Gastrocnemius medialis (tissue), 4 donors: ENCODE measurements around the gene SOWAHA. TPM values are rescaled to one million over a fixed set of nuclear protein-coding genes. Genes with fewer than 3 reads are reported as not detected.

Source experiments
- ATAC-seq, 2 donors: fragments of 150-250 bp; one replicate each; pipeline ENCODE4 v1.9.1; 2016
- DNase-seq, 2 donors: peaks; one replicate each; pipeline ENCODE4 v3.0.0-alpha.2; 2019
- H3K27ac ChIP-seq, 4 donors: fragments of 200-600 bp; sonication (generic); 1 replicate in 1 of 4; 2 replicates in 3 of 4; pipeline ENCODE4 v1.5.1; 2016 to 2018; ENCODE audit warnings: mild to moderate bottlenecking in 2 of 4, moderate library complexity in 1 of 4
- H3K27me3 ChIP-seq, 3 donors: fragments of 200-600 bp; sonication (generic) in 2 of 3; 1 replicate in 1 of 3; 2 replicates in 2 of 3; pipeline versions ENCODE4 v1.5.1 to v1.6.0; 2016 to 2019; ENCODE audit warnings: mild to moderate bottlenecking in 1 of 3, moderate library complexity in 1 of 3
- H3K36me3 ChIP-seq, 2 donors: fragments of 200-600 bp; sonication (generic) in 1 of 2; one replicate each; pipeline ENCODE4 v1.5.1; 2017 to 2018
- H3K4me1 ChIP-seq, 2 donors: fragments of 200-600 bp; sonication (generic) in 1 of 2; one replicate each; pipeline ENCODE4 v1.5.1; 2016 to 2017; ENCODE audit warnings: mild to moderate bottlenecking in 2 of 2
- H3K4me3 ChIP-seq, 4 donors: fragments of 200-600 bp; sonication (generic) in 3 of 4; 1 replicate in 1 of 4; 2 replicates in 3 of 4; pipeline ENCODE4 v1.5.1; 2016 to 2019; ENCODE audit warnings: mild to moderate bottlenecking in 2 of 4
- H3K9me3 ChIP-seq, 3 donors: fragments of 200-600 bp; sonication (generic) in 2 of 3; 1 replicate in 1 of 3; 2 replicates in 2 of 3; pipeline ENCODE4 v1.5.1; 2016 to 2019
- CTCF ChIP-seq, 5 experiments: fragments of 450-650 bp in 3 of 5; fragments of 200-600 bp in 2 of 5; sonication (generic) in 2 of 5; IDR thresholded peaks in 4 of 5; conservative IDR thresholded peaks in 1 of 5; 1 replicate in 4 of 5; 2 replicates in 1 of 5; pipeline ENCODE4 v1.5.1; 2016 to 2019; ENCODE audit warnings: antibody characterized with exemption in 5 of 5, mild to moderate bottlenecking in 3 of 5, moderate library complexity in 3 of 5
- POLR2A ChIP-seq, 2 donors: fragments of 450-650 bp; IDR thresholded peaks; one replicate each; pipeline ENCODE4 v1.6.1; 2017; ENCODE audit warnings: antibody characterized with exemption in 2 of 2, mild to moderate bottlenecking in 2 of 2, moderate library complexity in 2 of 2
- in situ Hi-C, 4 donors: fragments of 200-750 bp; cut with MboI; loops; one replicate each; pipeline versions ENCODE4 v1.15.0 to v1.8.0; 2017; ENCODE audit warnings: low sequenced_read_pairs in 4 of 4
- intact Hi-C: fragments of 100-400 bp; cut with DNase I; formaldehyde crosslinking; loops from one replicate; pipeline ENCODE4 v1.15.1; 2023; ENCODE audit warnings: low total_unique reads
- total RNA-seq, 4 donors: library from RNA; depleted of rRNA; stranded (reverse); fragments of >200 nt; gene quantifications; one replicate each; pipeline versions ENCODE4 v1.1.0 to v1.2.3, GENCODE V29; 2016

Gene SOWAHA
- total RNA-seq, 4 donors from 2014 or later, result 0.27 TPM; not detected in 3

GRCh38 chr5:132779961-132780360 is 33.1 kb upstream of the SOWAHA start:
- ATAC-seq (no peak), DNase-seq (no peak)
- Histone ChIP-seq H3K36me3 (no peaks in the 10 kb centered on the region), H3K27ac (no peak overlapping the region), H3K9me3 (no peaks in the 10 kb centered on the region), H3K4me3 (no peak overlapping the region), H3K27me3 (peaks cover 0 to 7% (median 2%) of the 10 kb centered on the region in 3 donors), H3K4me1 (peaks cover 3 to 13% of the 10 kb centered on the region in 2 donors)
- intact Hi-C loops (loop anchor here (5.0 kb wide), 1 partner anchor 43 kb away; the partner anchor contains the start of gene KIF3A), in situ Hi-C loops (no loop called here)
- TF ChIP-seq POLR2A (IDR thresholded peaks at IDR 0.05), result no peak

GRCh38 chr5:132780577-132780976 is 32.5 kb upstream of the SOWAHA start:
- TF ChIP-seq CTCF (IDR thresholded peaks at IDR 0.05 in 4 of 5, conservative IDR thresholded peaks at IDR 0.05 in 1 of 5), result no peak
- no peak for TF ChIP-seq POLR2A (IDR thresholded peaks at IDR 0.05)
- DNase-seq (no peak), ATAC-seq (no peak)
- peaks cover 3 to 7% of the 10 kb centered on the region in 2 donors for H3K4me1 ChIP-seq
- H3K4me3 ChIP-seq, result no peak overlapping the region
- H3K9me3 ChIP-seq, result no peaks in the 10 kb centered on the region
- intact Hi-C loops (no loop called here), in situ Hi-C loops (no loop called here)
- H3K36me3 ChIP-seq, result no peaks in the 10 kb centered on the region
- peaks cover 0 to 7% (median 2%) of the 10 kb centered on the region in 3 donors for H3K27me3 ChIP-seq
- H3K27ac ChIP-seq, result no peak overlapping the region

GRCh38 chr5:132781029-132781428 is 32.1 kb upstream of the SOWAHA start:
- H3K4me1 ChIP-seq, result peaks cover 3 to 7% of the 10 kb centered on the region in 2 donors

GRCh38 chr5:132782101-132782500 is 31.0 kb upstream of the SOWAHA start:
- in situ Hi-C loops, result no loop called here

More at GRCh38 chr5:132781029-132781428, 32.1 kb upstream of the SOWAHA start:
- TF ChIP-seq CTCF (IDR thresholded peaks at IDR 0.05 in 4 of 5, conservative IDR thresholded peaks at IDR 0.05 in 1 of 5) (no peak), POLR2A (IDR thresholded peaks at IDR 0.05) (no peak)
- no peak for ATAC-seq
- no peak for DNase-seq
- Histone ChIP-seq H3K36me3 (no peaks in the 10 kb centered on the region), H3K27me3 (peaks cover 0 to 7% (median 2%) of the 10 kb centered on the region in 3 donors), H3K4me3 (no peak overlapping the region), H3K9me3 (no peaks in the 10 kb centered on the region), H3K27ac (no peak overlapping the region)
- intact Hi-C loops (no loop called here), in situ Hi-C loops (no loop called here)

GRCh38 chr5:132785365-132785764 is 27.7 kb upstream of the SOWAHA start:
- no peak for ATAC-seq
- intact Hi-C loops (no loop called here), in situ Hi-C loops (no loop called here)
- H3K27me3 ChIP-seq, result no peaks in the 10 kb centered on the region
- no peak overlapping the region for H3K4me3 ChIP-seq
- H3K9me3 ChIP-seq, result no peaks in the 10 kb centered on the region
- no peaks in the 10 kb centered on the region for H3K36me3 ChIP-seq
- no peak for DNase-seq
- TF ChIP-seq POLR2A (IDR thresholded peaks at IDR 0.05) (no peak), CTCF (IDR thresholded peaks at IDR 0.05 in 4 of 5, conservative IDR thresholded peaks at IDR 0.05 in 1 of 5) (no peak)
- no peak overlapping the region for H3K27ac ChIP-seq
- H3K4me1 ChIP-seq, result no peaks in the 10 kb centered on the region

More at GRCh38 chr5:132782101-132782500, 31.0 kb upstream of the SOWAHA start:
- H3K36me3 ChIP-seq, result no peaks in the 10 kb centered on the region
- no peak for ATAC-seq
- H3K9me3 ChIP-seq, result no peaks in the 10 kb centered on the region
- H3K27me3 ChIP-seq, result peaks cover 0 to 7% (median 2%) of the 10 kb centered on the region in 3 donors
- intact Hi-C loops, result no loop called here
- no peak overlapping the region for H3K27ac ChIP-seq
- DNase-seq, result no peak
- no peak for TF ChIP-seq POLR2A (IDR thresholded peaks at IDR 0.05)
- TF ChIP-seq CTCF (IDR thresholded peaks at IDR 0.05 in 4 of 5, conservative IDR thresholded peaks at IDR 0.05 in 1 of 5), result no peak
- H3K4me1 ChIP-seq, result peaks cover 3 to 7% of the 10 kb centered on the region in 2 donors
- no peak overlapping the region for H3K4me3 ChIP-seq
